WERI-Rb-1 (cell line): ENCODE results near the gene SLC29A3.

Source experiments
- DNase-seq: peaks from one replicate; pipeline ENCODE4 v3.0.0-alpha.2; 2020
- H3K27ac ChIP-seq: fragments of 250-450 bp; sonication (Bioruptor Pico); 2 replicates; pipeline ENCODE4 v1.5.1; 2020; ENCODE audit warnings: mild to moderate bottlenecking, moderate library complexity
- H3K27me3 ChIP-seq: fragments of 250-450 bp; sonication (Bioruptor Pico); 2 replicates; pipeline ENCODE4 v1.5.1; 2021; ENCODE audit warnings: mild to moderate bottlenecking, low read depth, moderate library complexity; ENCODE audit not compliant: insufficient read depth, severe bottlenecking
- H3K36me3 ChIP-seq: fragments of 250-450 bp; sonication (Bioruptor Pico); 2 replicates; pipeline ENCODE4 v1.5.1; 2020; ENCODE audit warnings: mild to moderate bottlenecking, moderate library complexity
- H3K4me3 ChIP-seq: 2 replicates; pipeline ENCODE4 v1.5.1; 2011; ENCODE audit warnings: low read depth, mild to moderate bottlenecking, control low read depth, low read length
- H3K9me3 ChIP-seq: fragments of 250-450 bp; sonication (Bioruptor Pico); 2 replicates; pipeline ENCODE4 v1.5.1; 2021; ENCODE audit warnings: mild to moderate bottlenecking, moderate library complexity; ENCODE audit not compliant: severe bottlenecking
- CTCF ChIP-seq: IDR thresholded peaks from 2 replicates; pipeline ENCODE4 v1.5.1; 2011; ENCODE audit warnings: low read depth, mild to moderate bottlenecking, control low read depth, inconsistent platforms, low read length

The SLC29A3 gene

DNA sequence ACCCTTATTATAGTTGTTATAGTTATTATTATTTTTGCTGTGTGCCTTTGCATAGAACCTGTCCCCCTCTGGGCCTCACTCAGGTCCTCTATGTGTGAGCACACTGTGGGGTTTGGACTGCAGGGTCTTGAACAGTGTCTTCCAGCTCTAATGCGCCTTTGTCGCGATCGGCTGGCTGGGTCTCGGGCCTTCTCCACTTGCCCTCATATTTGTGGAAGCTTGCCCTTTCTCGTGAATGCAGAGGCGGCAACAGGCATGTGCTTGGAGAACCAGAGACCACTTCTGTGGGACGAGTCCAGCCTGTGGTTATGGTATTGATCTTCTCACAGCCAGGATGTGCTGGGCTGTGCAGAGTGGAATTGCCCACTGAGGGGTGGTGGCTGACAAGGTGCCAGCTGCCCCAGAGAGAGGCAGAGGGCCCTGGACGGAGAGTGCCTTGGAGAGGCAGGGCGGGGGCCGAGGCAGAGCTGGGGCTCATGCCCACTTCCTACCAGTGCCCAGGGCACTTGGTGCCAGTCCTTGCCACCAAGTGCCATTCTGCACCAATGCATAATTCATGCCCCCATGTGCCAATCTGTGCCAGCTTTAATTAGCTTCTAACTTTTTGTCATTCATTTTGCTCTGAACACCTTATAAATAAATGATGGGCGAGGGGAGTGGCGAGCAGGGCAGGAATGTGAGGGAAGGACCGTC is 70.9 kb downstream of the SLC29A3 start:
- H3K36me3 ChIP-seq: no peaks in the 10 kb centered on the region
- no peaks in the 10 kb centered on the region for H3K9me3 ChIP-seq
- DNase-seq: no peak
- no peak for TF ChIP-seq CTCF
- no peak overlapping the region for H3K27ac ChIP-seq
- H3K27me3 ChIP-seq: no peaks in the 10 kb centered on the region
- H3K4me3 ChIP-seq: no peak overlapping the region

DNA sequence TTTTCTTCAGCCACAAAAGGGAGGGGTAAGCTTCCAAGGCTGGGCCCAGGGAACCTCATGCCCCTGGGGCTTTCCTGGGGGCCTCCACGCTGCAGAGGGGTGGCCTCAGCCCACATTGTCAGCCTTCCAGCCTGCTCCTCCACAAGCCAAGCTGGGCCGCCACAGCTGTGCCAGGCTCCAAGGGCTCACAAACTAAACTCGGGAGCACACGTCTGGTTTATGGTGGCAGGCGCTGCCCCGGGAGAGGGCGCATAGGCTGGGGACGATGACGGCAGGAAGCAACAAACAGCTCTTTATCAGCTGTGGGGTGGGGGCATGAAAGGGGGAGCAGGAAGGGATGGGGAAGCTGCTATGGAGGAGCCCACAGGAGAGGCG is 71.4 kb downstream of the SLC29A3 start:
- no peaks in the 10 kb centered on the region for H3K36me3 ChIP-seq
- no peaks in the 10 kb centered on the region for H3K27me3 ChIP-seq
- no peak overlapping the region for H3K27ac ChIP-seq
- no peak for TF ChIP-seq CTCF
- no peak overlapping the region for H3K4me3 ChIP-seq
- DNase-seq: no peak
- H3K9me3 ChIP-seq: no peaks in the 10 kb centered on the region

DNA sequence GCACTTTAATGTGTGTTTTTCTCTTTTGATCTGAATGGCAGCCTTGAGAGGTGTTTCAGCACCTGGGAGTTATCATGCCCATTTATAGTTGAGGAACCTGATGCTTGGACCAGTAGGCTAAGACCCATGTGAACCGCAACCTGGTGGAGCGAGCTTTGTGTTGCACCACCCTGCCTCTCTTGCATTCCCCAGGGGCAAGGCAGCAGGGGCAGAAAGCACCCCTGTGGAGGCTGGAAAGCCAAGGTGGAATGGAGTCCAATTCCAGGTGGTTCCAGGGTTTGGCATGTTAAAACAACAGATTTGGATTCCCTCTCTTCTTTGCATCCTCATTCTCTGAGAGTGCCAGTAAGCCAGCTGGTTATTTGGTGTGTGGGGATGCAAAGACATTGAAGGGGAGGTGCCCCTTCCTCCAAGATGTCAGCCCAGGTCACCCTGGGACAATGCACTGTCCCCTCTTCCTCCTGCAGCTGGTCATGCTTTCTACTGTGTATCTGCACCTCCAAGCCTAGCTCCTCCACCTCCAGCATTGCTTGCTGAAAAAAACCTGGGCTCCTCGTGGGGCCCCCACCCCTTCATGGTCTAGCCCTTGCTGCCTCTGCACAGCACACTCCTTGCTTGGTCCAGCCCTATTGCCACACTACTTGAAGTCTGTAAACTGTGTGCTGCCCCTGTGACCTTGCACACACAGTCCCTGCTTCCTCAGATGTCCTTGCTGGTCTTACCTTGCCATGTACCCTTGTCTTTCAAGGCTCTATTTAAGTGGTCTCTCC is 72.0 kb downstream of the SLC29A3 start:
- no peaks in the 10 kb centered on the region for H3K27me3 ChIP-seq
- no peak for TF ChIP-seq CTCF
- H3K36me3 ChIP-seq: no peaks in the 10 kb centered on the region
- no peaks in the 10 kb centered on the region for H3K9me3 ChIP-seq
- H3K27ac ChIP-seq: no peak overlapping the region
- DNase-seq: no peak
- no peak overlapping the region for H3K4me3 ChIP-seq

- no peaks in the 10 kb centered on the region for H3K27me3 ChIP-seq
- H3K4me3 ChIP-seq: no peak overlapping the region
- no peak for TF ChIP-seq CTCF
- H3K9me3 ChIP-seq: no peaks in the 10 kb centered on the region
- no peaks in the 10 kb centered on the region for H3K36me3 ChIP-seq
- no peak overlapping the region for H3K27ac ChIP-seq
- no peak for DNase-seq
Observed at GRCh38 chr10:71391701-71392100, 72.6 kb downstream of the SLC29A3 start.

GRCh38 chr10:71392292-71392691 is 73.2 kb downstream of the SLC29A3 start:
- no peak for TF ChIP-seq CTCF
- Histone ChIP-seq H3K9me3 (no peaks in the 10 kb centered on the region), H3K36me3 (no peaks in the 10 kb centered on the region; the same call in 1 of the 2 replicates), H3K4me3 (no peak overlapping the region), H3K27ac (no peak overlapping the region), H3K27me3 (no peaks in the 10 kb centered on the region)
- no peak for DNase-seq
